ENCODE measurements around the gene RNASEH2C. TPM values are rescaled to one million over a fixed set of nuclear protein-coding genes. Genes with fewer than 3 reads are reported as not detected.
A peak's percentile ranks its signal among the peaks of the same experiment; 100 is the strongest.

RNASEH2C gene
- total and polyA plus RNA-seq, 2 of the 13 experiments (the other 11 are each of a cell fraction or from before 2014, with no cell fraction given), result 27.4 to 50.9 TPM

GRCh38 chr11:65699306-65699705 lies 21.3 kb downstream of the RNASEH2C start (continued):
- TF ChIP-seq FIP1L1 (IDR thresholded peaks at IDR 0.05; ENCODE audit: borderline replicate concordance, insufficient read depth, low read depth, low read length) (no peak), DNMT3B (CRISPR knock-in tag; conservative IDR thresholded peaks at IDR 0.05) (no peak), SRSF1 (optimal IDR thresholded peaks at IDR 0.05; ENCODE audit: low read depth, low read length) (no peak)

DNA sequence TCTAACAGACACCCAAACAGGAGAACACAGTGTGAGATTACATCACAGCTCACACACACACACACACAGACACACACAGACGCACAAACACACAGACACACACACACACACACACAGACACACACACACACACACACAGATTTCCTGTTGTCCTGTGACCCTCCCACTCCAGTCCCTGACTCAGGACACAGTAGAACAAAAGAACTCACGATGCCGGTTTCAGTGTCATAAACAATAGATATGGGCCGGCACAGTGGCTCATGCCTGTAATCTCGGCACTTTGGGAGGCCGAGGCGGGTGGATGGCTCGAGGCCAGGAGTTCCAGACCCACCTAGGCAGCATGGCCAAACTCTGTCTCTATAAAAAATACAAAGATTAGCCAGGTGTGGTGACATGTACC lies 22.4 kb downstream of the RNASEH2C start:
- Histone ChIP-seq H3K9me3 (ENCODE audit: low read length) (no peaks in the 10 kb centered on the region), H3K9ac (ENCODE audit: insufficient read depth, low read depth, low read length) (no peak overlapping the region), H3K4me2 (ENCODE audit: low read depth, low read length) (no peak overlapping the region), H4K20me1 (ENCODE audit: insufficient read depth, low read length) (no peaks in the 10 kb centered on the region), H3K36me3 (replicated peaks in 1 of 2; ENCODE audit: control insufficient read depth in 1 of 2, insufficient read depth in 2 of 2, low read length in 2 of 2) (no peaks in the 10 kb centered on the region), H3K27ac (ENCODE audit: extremely low read length, insufficient read depth, low read length) (no peak overlapping the region), H2AFZ (ENCODE audit: low read length) (no peak overlapping the region), H3K4me3 (replicated peaks in 1 of 3; ENCODE audit: insufficient read depth in 1 of 3, low read depth in 2 of 3, low read length in 3 of 3) (no peak overlapping the region), H3K79me2 (ENCODE audit: insufficient read depth, low read length) (no peaks in the 10 kb centered on the region), H3K27me3 (ENCODE audit: control insufficient read depth in 1 of 2, insufficient read depth in 2 of 2, low read length in 2 of 2) (peaks cover 2 to 41% of the 10 kb centered on the region in 2 experiments), H3K4me1 (ENCODE audit: insufficient read depth, low read length) (peaks cover 15% of the 10 kb centered on the region)
- in situ Hi-C loops (cut with HindIII; ENCODE audit: extremely low pct_ligation_motif_present, low pct_unique_long_range_greater_than_20kb) (no loop called here), intact Hi-C loops (cut with micrococcal nuclease; ENCODE audit: unreplicated experiment) (no loop called here)
- ChIA-PET CTCF (ENCODE audit: low intra/inter-chr PET ratio, low total read pairs) (no interaction called here), POLR2A (no interaction called here)
- WGBS (ENCODE audit: low lambda C conversion rate), result 7% methylated on average over 8 of the region's 8 CpGs
- no peak for FAIRE-seq
- BruUV-seq (replicated peaks), result no TSS peak
- no peak for DNase-seq (ENCODE audit: low spot score)
- TF ChIP-seq RFXAP (CRISPR knock-in tag; IDR thresholded peaks at IDR 0.05; ENCODE audit: borderline replicate concordance) (no peak), SIN3B (IDR thresholded peaks at IDR 0.05; ENCODE audit: low read length) (no peak), HOXA9 (CRISPR knock-in tag; IDR thresholded peaks at IDR 0.05; ENCODE audit: borderline replicate concordance) (no peak), EHMT2 (IDR thresholded peaks at IDR 0.05; ENCODE audit: borderline replicate concordance, low read depth, low read length) (no peak), FOSL2 (CRISPR knock-in tag; IDR thresholded peaks at IDR 0.05) (no peak)
- TF ChIP-seq, protein P1, sequence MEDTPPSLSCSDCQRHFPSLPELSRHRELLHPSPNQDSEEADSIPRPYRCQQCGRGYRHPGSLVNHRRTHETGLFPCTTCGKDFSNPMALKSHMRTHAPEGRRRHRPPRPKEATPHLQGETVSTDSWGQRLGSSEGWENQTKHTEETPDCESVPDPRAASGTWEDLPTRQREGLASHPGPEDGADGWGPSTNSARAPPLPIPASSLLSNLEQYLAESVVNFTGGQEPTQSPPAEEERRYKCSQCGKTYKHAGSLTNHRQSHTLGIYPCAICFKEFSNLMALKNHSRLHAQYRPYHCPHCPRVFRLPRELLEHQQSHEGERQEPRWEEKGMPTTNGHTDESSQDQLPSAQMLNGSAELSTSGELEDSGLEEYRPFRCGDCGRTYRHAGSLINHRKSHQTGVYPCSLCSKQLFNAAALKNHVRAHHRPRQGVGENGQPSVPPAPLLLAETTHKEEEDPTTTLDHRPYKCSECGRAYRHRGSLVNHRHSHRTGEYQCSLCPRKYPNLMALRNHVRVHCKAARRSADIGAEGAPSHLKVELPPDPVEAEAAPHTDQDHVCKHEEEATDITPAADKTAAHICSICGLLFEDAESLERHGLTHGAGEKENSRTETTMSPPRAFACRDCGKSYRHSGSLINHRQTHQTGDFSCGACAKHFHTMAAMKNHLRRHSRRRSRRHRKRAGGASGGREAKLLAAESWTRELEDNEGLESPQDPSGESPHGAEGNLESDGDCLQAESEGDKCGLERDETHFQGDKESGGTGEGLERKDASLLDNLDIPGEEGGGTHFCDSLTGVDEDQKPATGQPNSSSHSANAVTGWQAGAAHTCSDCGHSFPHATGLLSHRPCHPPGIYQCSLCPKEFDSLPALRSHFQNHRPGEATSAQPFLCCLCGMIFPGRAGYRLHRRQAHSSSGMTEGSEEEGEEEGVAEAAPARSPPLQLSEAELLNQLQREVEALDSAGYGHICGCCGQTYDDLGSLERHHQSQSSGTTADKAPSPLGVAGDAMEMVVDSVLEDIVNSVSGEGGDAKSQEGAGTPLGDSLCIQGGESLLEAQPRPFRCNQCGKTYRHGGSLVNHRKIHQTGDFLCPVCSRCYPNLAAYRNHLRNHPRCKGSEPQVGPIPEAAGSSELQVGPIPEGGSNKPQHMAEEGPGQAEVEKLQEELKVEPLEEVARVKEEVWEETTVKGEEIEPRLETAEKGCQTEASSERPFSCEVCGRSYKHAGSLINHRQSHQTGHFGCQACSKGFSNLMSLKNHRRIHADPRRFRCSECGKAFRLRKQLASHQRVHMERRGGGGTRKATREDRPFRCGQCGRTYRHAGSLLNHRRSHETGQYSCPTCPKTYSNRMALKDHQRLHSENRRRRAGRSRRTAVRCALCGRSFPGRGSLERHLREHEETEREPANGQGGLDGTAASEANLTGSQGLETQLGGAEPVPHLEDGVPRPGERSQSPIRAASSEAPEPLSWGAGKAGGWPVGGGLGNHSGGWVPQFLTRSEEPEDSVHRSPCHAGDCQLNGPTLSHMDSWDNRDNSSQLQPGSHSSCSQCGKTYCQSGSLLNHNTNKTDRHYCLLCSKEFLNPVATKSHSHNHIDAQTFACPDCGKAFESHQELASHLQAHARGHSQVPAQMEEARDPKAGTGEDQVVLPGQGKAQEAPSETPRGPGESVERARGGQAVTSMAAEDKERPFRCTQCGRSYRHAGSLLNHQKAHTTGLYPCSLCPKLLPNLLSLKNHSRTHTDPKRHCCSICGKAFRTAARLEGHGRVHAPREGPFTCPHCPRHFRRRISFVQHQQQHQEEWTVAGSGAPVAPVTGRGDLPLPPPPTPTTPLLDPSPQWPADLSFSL (CRISPR knock-in tag; IDR thresholded peaks at IDR 0.05), result peak; percentile 60; the same call in 1 of the 2 replicates
- ATAC-seq, result no peak
